A673 (cell line): ENCODE results near the gene CBX3. TPM values are rescaled to one million over a fixed set of nuclear protein-coding genes. Genes with fewer than 3 reads are reported as not detected.

Source experiments
- BruUV-seq: library from RNA; stranded (reverse); fragments of 400-500 nt; replicated peaks from 2 replicates; lab custom pipeline; 2021; lab: Mats Ljungman, UMichigan
- CTCF ChIA-PET: fragments of 300-600 bp; sonication (Branson Sonifier 250); formaldehyde crosslinking; loops from one replicate; lab custom pipeline; 2022; ENCODE audit warnings: antibody characterized with exemption; lab: Charles Lee
- POLR2A ChIA-PET: fragments of 300-600 bp; sonication (Branson Sonifier 250); formaldehyde crosslinking; loops from one replicate; lab custom pipeline; 2022; ENCODE audit warnings: antibody characterized with exemption; ENCODE audit not compliant: low non-redundant PET; lab: Charles Lee
- DNase-seq: peaks from one replicate; pipeline ENCODE4 v3.0.0-alpha.2; 2015; ENCODE audit warnings: low spot score
- H3K27ac ChIP-seq: fragments of 200-600 bp; sonication (generic); 2 replicates; pipeline ENCODE4 v1.5.1; 2016; ENCODE audit warnings: mixed run types, low read depth, mild to moderate bottlenecking, mixed read lengths, antibody characterized with exemption, low read length; ENCODE audit not compliant: poor library complexity, severe bottlenecking
- H3K27me3 ChIP-seq: fragments of 200-600 bp; sonication (generic); replicated peaks from 2 replicates; pipeline ENCODE4 v1.6.1; 2017; ENCODE audit warnings: mixed run types, low read depth, mild to moderate bottlenecking, mixed read lengths, antibody characterized with exemption, low read length; ENCODE audit not compliant: insufficient read depth, poor library complexity
- H3K36me3 ChIP-seq: fragments of 200-600 bp; sonication (generic); 2 replicates; pipeline ENCODE4 v1.6.1; 2016; ENCODE audit warnings: mixed run types, mild to moderate bottlenecking, mixed read lengths, antibody characterized with exemption, low read length; ENCODE audit not compliant: insufficient read depth, poor library complexity, severe bottlenecking
- H3K4me1 ChIP-seq: fragments of 200-600 bp; sonication (generic); 2 replicates; pipeline ENCODE4 v1.6.1; 2017; ENCODE audit warnings: mixed run types, mild to moderate bottlenecking, mixed read lengths, antibody characterized with exemption, low read length; ENCODE audit not compliant: insufficient read depth, poor library complexity, severe bottlenecking
- H3K4me3 ChIP-seq: fragments of 200-600 bp; sonication (generic); 2 replicates; pipeline ENCODE4 v1.5.1; 2016; ENCODE audit warnings: low read depth, mixed run types, mild to moderate bottlenecking, mixed read lengths, low read length; ENCODE audit not compliant: poor library complexity, severe bottlenecking
- H3K9me3 ChIP-seq: fragments of 200-600 bp; sonication (generic); 2 replicates; pipeline ENCODE4 v1.6.1; 2016; ENCODE audit warnings: mixed run types, low read depth, mild to moderate bottlenecking, mixed read lengths, antibody characterized with exemption, low read length; ENCODE audit not compliant: poor library complexity, severe bottlenecking
- EZH2 ChIP-seq: fragments of 200-600 bp; sonication (generic); IDR thresholded peaks from 2 replicates; pipeline ENCODE4 v1.6.1; 2017; ENCODE audit warnings: borderline replicate concordance, low read depth, mild to moderate bottlenecking, mixed read lengths, antibody characterized with exemption, low read length; ENCODE audit not compliant: poor library complexity, severe bottlenecking
- intact Hi-C: fragments of 100-400 bp; cut with micrococcal nuclease; formaldehyde crosslinking; loops from one replicate; pipeline ENCODE4 v1.10.0; 2022; ENCODE audit not compliant: unreplicated experiment
- total RNA-seq: library from RNA; stranded (reverse); gene quantifications from 2 replicates; pipeline ENCODE4 v1.2.3, GENCODE V29; 2021
- TF ChIP-seq, protein P1 (sequence below): fragments of 300-800, 200-600 bp; sonication (generic); conservative IDR thresholded peaks from 2 replicates; pipeline ENCODE4 v1.5.1; 2017; ENCODE audit warnings: low read depth, mild to moderate bottlenecking, antibody characterized with exemption, low read length, moderate library complexity, mixed read lengths

The CBX3 gene
- total RNA-seq, 1 experiment from 2014 or later, result 228 TPM

DNA sequence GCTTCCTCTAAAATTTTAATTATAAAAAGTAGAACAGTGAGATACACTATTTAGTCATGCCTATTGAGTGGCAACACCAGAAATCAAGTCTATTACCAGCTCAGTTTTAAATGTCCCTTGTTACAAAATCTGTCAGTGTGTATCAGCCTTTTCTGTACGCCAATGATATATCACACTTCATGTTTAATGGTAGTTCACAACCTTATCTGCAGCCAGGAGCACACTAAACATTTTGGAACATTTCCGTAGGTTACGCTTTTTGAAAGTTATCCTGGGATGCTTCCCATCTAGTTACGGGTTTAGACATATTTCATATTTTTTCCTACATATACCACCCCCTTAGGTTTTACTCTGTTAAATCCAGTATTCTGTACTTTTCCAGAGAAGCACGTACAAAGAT lies 6.4 kb upstream of the CBX3 start:
- H3K9me3 ChIP-seq, result no peaks in the 10 kb centered on the region
- peaks cover 94% of the 10 kb centered on the region for H3K36me3 ChIP-seq
- no peak overlapping the region for H3K4me3 ChIP-seq
- no peaks in the 10 kb centered on the region for H3K27me3 ChIP-seq
- H3K4me1 ChIP-seq, result peaks cover 47% of the 10 kb centered on the region
- BruUV-seq, result no TSS peak
- DNase-seq, result no peak
- no peak for TF ChIP-seq EZH2
- TF ChIP-seq, protein P1, sequence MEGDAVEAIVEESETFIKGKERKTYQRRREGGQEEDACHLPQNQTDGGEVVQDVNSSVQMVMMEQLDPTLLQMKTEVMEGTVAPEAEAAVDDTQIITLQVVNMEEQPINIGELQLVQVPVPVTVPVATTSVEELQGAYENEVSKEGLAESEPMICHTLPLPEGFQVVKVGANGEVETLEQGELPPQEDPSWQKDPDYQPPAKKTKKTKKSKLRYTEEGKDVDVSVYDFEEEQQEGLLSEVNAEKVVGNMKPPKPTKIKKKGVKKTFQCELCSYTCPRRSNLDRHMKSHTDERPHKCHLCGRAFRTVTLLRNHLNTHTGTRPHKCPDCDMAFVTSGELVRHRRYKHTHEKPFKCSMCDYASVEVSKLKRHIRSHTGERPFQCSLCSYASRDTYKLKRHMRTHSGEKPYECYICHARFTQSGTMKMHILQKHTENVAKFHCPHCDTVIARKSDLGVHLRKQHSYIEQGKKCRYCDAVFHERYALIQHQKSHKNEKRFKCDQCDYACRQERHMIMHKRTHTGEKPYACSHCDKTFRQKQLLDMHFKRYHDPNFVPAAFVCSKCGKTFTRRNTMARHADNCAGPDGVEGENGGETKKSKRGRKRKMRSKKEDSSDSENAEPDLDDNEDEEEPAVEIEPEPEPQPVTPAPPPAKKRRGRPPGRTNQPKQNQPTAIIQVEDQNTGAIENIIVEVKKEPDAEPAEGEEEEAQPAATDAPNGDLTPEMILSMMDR, result no peak
- POLR2A ChIA-PET, result interaction anchor here (0.6 to 0.7 kb wide), 3 partner anchors 11 to 39 kb away, joined by 4 to 16 read pairs (median 4); no protein-coding TSS in a partner anchor
- CTCF ChIA-PET, result interaction anchor here (0.6 kb wide), 1 partner anchor 105 kb away, joined by 4 read pairs; no protein-coding TSS in a partner anchor
- H3K27ac ChIP-seq, result no peak overlapping the region
- intact Hi-C loops, result loop anchor here (5.0 kb wide), 1 partner anchor 303 kb away; no protein-coding TSS in a partner anchor

GRCh38 chr7:26195867-26196657 lies 5.5 kb upstream of the CBX3 start:
- intact Hi-C loops, result loop anchor here (5.0 kb wide), 1 partner anchor 304 kb away; no protein-coding TSS in a partner anchor
- H3K27me3 ChIP-seq, result no peaks in the 10 kb centered on the region
- CTCF ChIA-PET, result no interaction called here
- no peak overlapping the region for H3K27ac ChIP-seq
- H3K4me3 ChIP-seq, result peak overlapping the region; percentile 91
- POLR2A ChIA-PET, result no interaction called here
- no peak for DNase-seq
- TF ChIP-seq, protein P1, result no peak
- TF ChIP-seq EZH2, result no peak
- no TSS peak for BruUV-seq
- H3K9me3 ChIP-seq, result no peaks in the 10 kb centered on the region
- peaks cover 47% of the 10 kb centered on the region for H3K4me1 ChIP-seq
- peaks cover 85% of the 10 kb centered on the region for H3K36me3 ChIP-seq

GRCh38 chr7:26197153-26198115 lies 4.1 kb upstream of the CBX3 start:
- TF ChIP-seq EZH2, result no peak
- TF ChIP-seq, protein P1, result no peak
- Histone ChIP-seq H3K9me3 (no peaks in the 10 kb centered on the region), H3K27ac (no peak overlapping the region), H3K4me3 (peak overlapping the region; percentile 91), H3K27me3 (no peaks in the 10 kb centered on the region), H3K36me3 (peaks cover 71% of the 10 kb centered on the region), H3K4me1 (peaks cover 46% of the 10 kb centered on the region)
- ChIA-PET CTCF (interaction anchor here (0.7 to 1.2 kb wide), 2 partner anchors 10 to 119 kb away, joined by 3 to 4 read pairs; no protein-coding TSS in a partner anchor), POLR2A (interaction anchor here (0.7 to 1.2 kb wide), 2 partner anchors 99 to 114 kb away, joined by 3 read pairs; no protein-coding TSS in a partner anchor)
- no TSS peak for BruUV-seq
- DNase-seq, result no peak
- intact Hi-C loops, result loop anchor here (2.0 to 5.0 kb wide), 2 partner anchors 107 to 305 kb away; no protein-coding TSS in a partner anchor
